ENCODE results near the gene ZMYND11.

Gene ZMYND11

DNA sequence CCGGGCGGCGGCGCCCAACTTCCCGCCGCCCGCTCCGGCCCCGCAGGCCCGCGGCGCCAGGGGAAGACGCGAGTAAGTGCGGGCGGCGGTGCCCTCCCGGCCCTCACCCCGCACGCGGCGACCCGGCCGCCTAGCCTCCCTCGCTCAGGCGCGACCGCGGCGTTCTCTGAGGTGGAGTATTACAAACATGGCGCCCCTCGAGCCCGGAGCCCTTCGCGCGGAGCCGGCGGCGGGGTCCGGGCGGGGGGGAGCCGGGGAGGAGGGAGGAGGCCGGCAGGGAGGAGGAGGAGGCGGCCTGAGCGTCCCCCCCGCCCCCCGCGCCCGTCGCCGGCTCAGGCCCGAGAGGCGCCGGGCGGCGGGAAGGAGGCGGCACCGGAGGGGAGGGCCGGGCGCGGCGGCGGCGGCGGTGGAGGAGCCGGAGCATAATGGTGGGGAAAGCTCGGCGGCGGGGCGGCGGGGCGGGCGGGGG lies at the start of gene ZMYND11:
Gene ZMYND11 (plus strand): TSS at position 324 of the 469 bp plus-strand sequence. CDS start 44,558 bp downstream, outside the sequence.
- TF ChIP-seq, protein P1, sequence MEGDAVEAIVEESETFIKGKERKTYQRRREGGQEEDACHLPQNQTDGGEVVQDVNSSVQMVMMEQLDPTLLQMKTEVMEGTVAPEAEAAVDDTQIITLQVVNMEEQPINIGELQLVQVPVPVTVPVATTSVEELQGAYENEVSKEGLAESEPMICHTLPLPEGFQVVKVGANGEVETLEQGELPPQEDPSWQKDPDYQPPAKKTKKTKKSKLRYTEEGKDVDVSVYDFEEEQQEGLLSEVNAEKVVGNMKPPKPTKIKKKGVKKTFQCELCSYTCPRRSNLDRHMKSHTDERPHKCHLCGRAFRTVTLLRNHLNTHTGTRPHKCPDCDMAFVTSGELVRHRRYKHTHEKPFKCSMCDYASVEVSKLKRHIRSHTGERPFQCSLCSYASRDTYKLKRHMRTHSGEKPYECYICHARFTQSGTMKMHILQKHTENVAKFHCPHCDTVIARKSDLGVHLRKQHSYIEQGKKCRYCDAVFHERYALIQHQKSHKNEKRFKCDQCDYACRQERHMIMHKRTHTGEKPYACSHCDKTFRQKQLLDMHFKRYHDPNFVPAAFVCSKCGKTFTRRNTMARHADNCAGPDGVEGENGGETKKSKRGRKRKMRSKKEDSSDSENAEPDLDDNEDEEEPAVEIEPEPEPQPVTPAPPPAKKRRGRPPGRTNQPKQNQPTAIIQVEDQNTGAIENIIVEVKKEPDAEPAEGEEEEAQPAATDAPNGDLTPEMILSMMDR (IDR thresholded peaks at IDR 0.05; ENCODE audit: low read depth, low read length), result no peak
- H3K4me3 ChIP-seq (replicated peaks in 1 of 2; ENCODE audit: low read depth in 2 of 2, low read length in 2 of 2), result peak within 1 kb of the TSS; percentile 63 to 76
- DNase-seq (ENCODE audit: low read depth in 2 of 2), result peak; percentile 45 to 78

DNA sequence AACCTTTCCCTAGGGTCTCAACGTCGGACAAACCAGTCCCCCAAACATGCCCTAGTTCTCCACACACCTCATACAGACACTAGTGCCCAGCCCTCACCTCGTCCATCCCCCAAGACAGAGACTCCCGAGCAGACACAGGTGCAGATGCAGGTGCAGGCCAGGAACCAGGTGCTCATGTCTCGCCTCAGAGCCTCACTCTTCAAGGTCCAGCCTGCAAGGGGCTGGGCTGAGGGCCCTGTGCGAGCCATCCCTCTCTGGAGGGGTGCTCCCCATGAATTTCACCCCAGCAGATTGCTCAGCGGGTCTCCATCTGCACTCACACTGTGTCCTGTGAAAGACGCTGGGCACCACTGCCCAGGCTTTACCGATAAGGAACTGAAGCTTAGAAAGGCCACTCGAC lies 49.2 kb upstream of the ZMYND11 start:
- TF ChIP-seq, protein P1 (IDR thresholded peaks at IDR 0.05; ENCODE audit: low read depth, low read length), result no peak
- no peak overlapping the region for H3K4me3 ChIP-seq (replicated peaks in 1 of 2; ENCODE audit: low read depth in 2 of 2, low read length in 2 of 2)
- DNase-seq (ENCODE audit: low read depth in 2 of 2), result no peak

DNA sequence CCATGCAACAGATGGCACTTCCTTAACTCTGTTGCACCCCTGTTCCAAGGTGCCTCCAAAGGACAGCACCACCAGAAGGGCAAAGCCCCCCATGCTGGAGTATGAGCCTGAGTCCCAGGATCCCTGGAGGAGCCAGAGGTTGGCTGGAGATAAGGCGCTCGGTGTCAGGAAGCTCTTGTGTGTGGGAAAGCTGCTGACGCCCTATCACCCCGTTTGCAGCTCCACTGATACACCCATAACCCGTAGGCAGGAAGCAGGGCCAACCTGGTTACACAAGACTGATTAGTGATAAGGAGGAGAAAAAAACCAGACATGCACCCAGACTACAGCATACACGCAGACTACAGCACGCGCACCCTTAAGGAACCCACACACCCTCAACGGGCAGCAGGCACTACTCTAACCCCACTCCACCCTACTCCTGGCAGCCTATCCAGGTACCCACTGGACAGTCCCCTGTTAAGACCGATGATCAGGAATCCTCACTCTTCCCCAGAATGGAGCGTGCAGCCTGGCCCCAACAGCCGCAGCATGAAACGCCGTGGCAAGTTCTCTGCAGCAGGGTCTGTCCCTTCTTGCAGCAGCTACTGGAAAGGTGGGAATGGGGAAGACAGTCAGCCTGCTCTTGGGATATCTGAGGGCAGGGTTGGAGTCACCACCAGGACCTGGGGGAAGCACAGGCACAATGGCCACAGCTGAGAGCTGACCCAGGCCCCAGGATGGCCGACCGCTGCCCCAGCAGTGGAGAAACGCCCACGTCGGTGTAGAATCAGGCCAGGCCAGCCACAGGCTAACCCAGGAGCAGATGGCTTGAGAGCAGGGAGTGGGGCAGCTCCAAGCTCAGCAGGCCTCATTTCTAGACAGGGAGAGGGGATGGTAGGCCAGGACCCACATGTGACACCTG lies 47.8 kb upstream of the ZMYND11 start:
- no peak for DNase-seq (ENCODE audit: low read depth in 2 of 2)
- TF ChIP-seq, protein P1 (IDR thresholded peaks at IDR 0.05; ENCODE audit: low read depth, low read length), result no peak
- H3K4me3 ChIP-seq (replicated peaks in 1 of 2; ENCODE audit: low read depth in 2 of 2, low read length in 2 of 2), result no peak overlapping the region

DNA sequence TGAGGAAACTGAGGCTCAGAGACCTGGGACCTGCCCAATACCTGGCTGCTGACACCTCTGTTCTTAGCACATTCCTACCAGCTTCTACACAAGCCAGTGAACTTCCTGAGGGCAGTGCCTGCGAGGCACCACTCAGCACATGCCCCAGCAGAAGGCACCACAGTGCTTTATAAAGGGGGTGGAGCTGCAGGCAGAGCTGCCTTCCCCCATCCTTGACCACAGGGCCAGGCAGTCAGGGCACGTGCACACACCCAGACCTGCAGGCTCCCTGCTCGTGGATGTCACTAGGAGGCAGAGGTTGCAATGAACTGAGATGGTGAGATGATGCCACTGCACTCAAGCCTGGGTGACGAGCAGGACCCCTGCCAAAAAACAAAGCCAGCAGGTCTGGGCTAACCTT lies 47.0 kb upstream of the ZMYND11 start:
- TF ChIP-seq, protein P1 (IDR thresholded peaks at IDR 0.05; ENCODE audit: low read depth, low read length), result no peak
- DNase-seq (ENCODE audit: low read depth in 2 of 2), result no peak
- H3K4me3 ChIP-seq (replicated peaks in 1 of 2; ENCODE audit: low read depth in 2 of 2, low read length in 2 of 2), result no peak overlapping the region

DNA sequence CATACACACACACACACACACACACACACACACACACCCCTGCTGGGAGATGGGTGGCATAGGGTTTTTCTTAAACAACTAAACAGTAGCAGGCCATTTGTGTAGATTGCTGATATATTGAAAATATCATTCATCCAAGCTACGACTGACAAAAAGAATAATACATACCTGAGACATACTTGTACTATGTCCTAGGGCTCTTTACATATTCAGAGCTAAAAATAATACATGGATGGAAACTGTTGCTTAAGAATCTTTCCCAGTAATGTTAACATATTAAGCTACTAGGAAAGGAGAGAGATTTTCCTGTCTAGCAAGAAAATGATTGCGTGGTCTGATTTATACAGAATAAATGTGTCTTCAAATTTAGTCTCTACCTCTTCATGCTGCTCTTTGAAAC lies 46.0 kb upstream of the ZMYND11 start:
- no peak overlapping the region for H3K4me3 ChIP-seq (replicated peaks in 1 of 2; ENCODE audit: low read depth in 2 of 2, low read length in 2 of 2)
- TF ChIP-seq, protein P1 (IDR thresholded peaks at IDR 0.05; ENCODE audit: low read depth, low read length), result no peak
- DNase-seq (ENCODE audit: low read depth in 2 of 2), result no peak

DNA sequence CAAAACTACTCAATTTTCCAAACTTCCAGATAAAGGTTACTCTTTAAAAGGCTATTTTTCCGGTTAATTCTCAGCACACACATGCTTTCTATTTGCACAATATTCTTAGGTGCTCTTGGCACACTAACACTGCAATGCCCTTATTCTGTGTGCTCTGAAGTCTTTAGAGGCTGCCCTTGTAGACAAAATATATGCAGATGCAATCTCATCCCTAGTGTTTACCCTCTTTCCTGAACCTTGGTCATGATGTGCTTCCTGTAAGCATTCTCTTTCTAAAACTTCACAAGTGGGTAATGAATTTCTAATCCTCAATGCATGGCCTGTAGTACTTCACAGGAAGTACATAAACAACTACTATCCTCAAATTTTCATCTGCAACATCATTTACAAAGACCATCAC lies 45.1 kb upstream of the ZMYND11 start:
- no peak for DNase-seq (ENCODE audit: low read depth in 2 of 2)
- TF ChIP-seq, protein P1 (IDR thresholded peaks at IDR 0.05; ENCODE audit: low read depth, low read length), result no peak
- no peak overlapping the region for H3K4me3 ChIP-seq (replicated peaks in 1 of 2; ENCODE audit: low read depth in 2 of 2, low read length in 2 of 2)
